K562 (cell line): Measurements from ENCODE around the gene FAM234A.

Experiments used
- ELF4 ChIP-seq: fragments of 450-650 bp; formaldehyde crosslinking; IDR thresholded peaks from 2 replicates; pipeline ENCODE4 v1.4.0; 2022; ENCODE audit warnings: missing genetic modification characterization
- EZH2 ChIP-seq: IDR thresholded peaks from 2 replicates; pipeline ENCODE4 v1.6.1; 2012; ENCODE audit warnings: low read depth, mild to moderate bottlenecking, inconsistent platforms, low read length, borderline replicate concordance
- LARP7 ChIP-seq: fragments of 450-650 bp; IDR thresholded peaks from 2 replicates; pipeline ENCODE4 v1.6.1; 2016
- NFRKB ChIP-seq: fragments of 450-650 bp; IDR thresholded peaks from 2 replicates; pipeline ENCODE4 v1.6.1; 2016; ENCODE audit warnings: low read depth
- PHB ChIP-seq: fragments of 250-450 bp; sonication (Bioruptor Pico); IDR thresholded peaks from 2 replicates; pipeline ENCODE4 v1.5.0; 2021
- RFX5 ChIP-seq: IDR thresholded peaks from 2 replicates; pipeline ENCODE4 v1.6.1; 2011; ENCODE audit warnings: low read depth, mild to moderate bottlenecking, improper control_type of control experiment, low read length
- RNF2 ChIP-seq: sonication (generic); IDR thresholded peaks from 2 replicates; pipeline ENCODE4 v1.6.1; 2016
- SETDB1 ChIP-seq: IDR thresholded peaks from one replicate; pipeline ENCODE4 v1.6.1; 2012; ENCODE audit warnings: low read length, control low read depth, inconsistent platforms
- SMARCE1 ChIP-seq: fragments of 450-650 bp; IDR thresholded peaks from 2 replicates; pipeline ENCODE4 v1.7.1; 2016; ENCODE audit warnings: mild to moderate bottlenecking
- TCF7 ChIP-seq: sonication (generic); IDR thresholded peaks from 2 replicates; pipeline ENCODE4 v1.6.1; 2016; ENCODE audit warnings: antibody characterized with exemption, borderline replicate concordance
- ZNF175 ChIP-seq: fragments of 200-800 bp; sonication (Bioruptor generic); IDR thresholded peaks from 2 replicates; pipeline ENCODE4 v1.6.1; 2016; ENCODE audit warnings: low read depth, mild to moderate bottlenecking, missing genetic modification characterization, missing compliant biosample characterization
- ZNF766 ChIP-seq: fragments of 200-800 bp; sonication (Bioruptor generic); conservative IDR thresholded peaks from 2 replicates; pipeline ENCODE4 v1.6.1; 2016; ENCODE audit warnings: missing genetic modification characterization, missing compliant biosample characterization
- TF ChIP-seq, protein P1 (sequence below), 3 experiments: IDR thresholded peaks in 2 of 3; conservative IDR thresholded peaks in 1 of 3; 2 replicates each; pipeline ENCODE4 v1.5.1; 2011 to 2012; ENCODE audit warnings: low read length in 3 of 3, mild to moderate bottlenecking in 3 of 3, control low read depth in 2 of 3, improper control_type of control experiment in 1 of 3, inconsistent platforms in 1 of 3, low read depth in 1 of 3, mixed read lengths in 1 of 3, moderate library complexity in 1 of 3; ENCODE audit not compliant: insufficient read depth in 2 of 3

DNA sequence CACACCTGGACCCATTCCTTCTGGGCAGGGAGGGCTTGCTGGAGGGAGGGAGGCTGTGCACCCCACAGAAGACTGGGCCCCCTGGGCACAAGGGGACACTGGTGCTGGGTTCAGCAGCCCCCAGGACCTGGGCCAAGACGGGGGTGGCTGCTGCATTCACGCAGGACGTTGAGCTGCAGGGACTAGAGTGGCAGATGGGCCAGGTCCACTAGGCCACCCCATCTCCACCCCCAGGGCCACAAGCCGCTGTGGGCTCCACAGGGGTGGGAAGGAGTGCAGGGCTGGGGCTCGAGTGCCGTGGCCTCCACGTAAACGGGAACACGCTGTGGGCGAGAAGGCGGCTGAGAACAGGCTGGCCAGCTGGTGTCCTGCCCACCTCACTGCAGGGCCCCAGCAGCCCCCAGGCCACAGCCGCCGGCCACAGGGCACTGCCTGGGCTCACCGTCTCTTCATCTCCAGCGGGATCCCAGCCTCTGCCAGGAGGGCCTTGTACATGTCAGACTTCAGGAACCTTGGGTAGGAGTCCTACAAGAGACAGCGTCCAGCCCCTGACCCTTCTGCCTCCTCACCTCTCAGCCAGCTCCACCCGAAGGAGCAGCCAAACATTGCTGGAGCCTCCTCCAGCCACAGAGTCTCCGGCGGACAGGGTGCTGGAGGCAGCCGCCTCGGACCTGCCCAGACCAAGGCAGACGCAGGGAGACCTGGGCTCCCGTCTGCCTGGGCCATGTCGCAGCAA lies 34.6 kb downstream of the FAM234A start:
- TF ChIP-seq, protein P1, sequence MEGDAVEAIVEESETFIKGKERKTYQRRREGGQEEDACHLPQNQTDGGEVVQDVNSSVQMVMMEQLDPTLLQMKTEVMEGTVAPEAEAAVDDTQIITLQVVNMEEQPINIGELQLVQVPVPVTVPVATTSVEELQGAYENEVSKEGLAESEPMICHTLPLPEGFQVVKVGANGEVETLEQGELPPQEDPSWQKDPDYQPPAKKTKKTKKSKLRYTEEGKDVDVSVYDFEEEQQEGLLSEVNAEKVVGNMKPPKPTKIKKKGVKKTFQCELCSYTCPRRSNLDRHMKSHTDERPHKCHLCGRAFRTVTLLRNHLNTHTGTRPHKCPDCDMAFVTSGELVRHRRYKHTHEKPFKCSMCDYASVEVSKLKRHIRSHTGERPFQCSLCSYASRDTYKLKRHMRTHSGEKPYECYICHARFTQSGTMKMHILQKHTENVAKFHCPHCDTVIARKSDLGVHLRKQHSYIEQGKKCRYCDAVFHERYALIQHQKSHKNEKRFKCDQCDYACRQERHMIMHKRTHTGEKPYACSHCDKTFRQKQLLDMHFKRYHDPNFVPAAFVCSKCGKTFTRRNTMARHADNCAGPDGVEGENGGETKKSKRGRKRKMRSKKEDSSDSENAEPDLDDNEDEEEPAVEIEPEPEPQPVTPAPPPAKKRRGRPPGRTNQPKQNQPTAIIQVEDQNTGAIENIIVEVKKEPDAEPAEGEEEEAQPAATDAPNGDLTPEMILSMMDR (IDR thresholded peaks at IDR 0.05 in 2 of 3, conservative IDR thresholded peaks at IDR 0.05 in 1 of 3; ENCODE audit: insufficient read depth in 2 of 3, low read depth in 1 of 3, low read length in 3 of 3), result no peak
- TF ChIP-seq TCF7 (no peak), NFRKB (no peak), RFX5 (no peak), EZH2 (no peak), ELF4 (CRISPR knock-in tag) (no peak), RNF2 (no peak), PHB (no peak), SMARCE1 (no peak), LARP7 (no peak), ZNF766 (CRISPR knock-in tag) (no peak), SETDB1 (no peak), ZNF175 (CRISPR knock-in tag) (no peak)
